SH-SY5Y (cell line): ENCODE measurements around the gene C6orf15.

Experiments
- GATA2 ChIP-seq: IDR thresholded peaks from 2 replicates; pipeline ENCODE4 v1.6.1; 2011; ENCODE audit warnings: mild to moderate bottlenecking, low read depth, low read length
- GATA3 ChIP-seq: IDR thresholded peaks from 2 replicates; pipeline ENCODE4 v1.6.1; 2011; ENCODE audit warnings: low read depth, mild to moderate bottlenecking, low read length, moderate library complexity

DNA sequence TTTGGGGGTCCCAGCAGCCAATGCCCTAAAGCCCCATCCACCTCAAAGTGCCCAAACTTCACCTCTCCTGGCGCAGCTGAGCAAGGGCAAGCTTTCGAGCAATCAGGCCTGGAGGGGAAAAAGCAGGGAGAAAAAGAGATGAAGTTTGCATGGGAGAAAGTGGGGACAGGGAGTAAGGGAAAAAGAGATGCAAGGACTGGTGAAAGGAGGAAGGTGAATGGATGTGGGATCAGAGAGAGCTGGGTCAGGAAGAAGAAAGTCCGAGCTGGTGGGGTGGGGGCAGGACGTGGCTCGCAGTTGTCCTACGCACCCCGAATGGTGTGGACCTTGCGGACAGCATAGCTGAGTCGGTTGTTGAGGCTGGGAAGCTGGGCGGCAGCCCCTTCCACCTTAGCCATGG is 33.0 kb upstream of the C6orf15 start:
- TF ChIP-seq GATA2 (no peak), GATA3 (no peak)
